HepG2 (cell line): ENCODE measurements around the gene ADARB1. TPM values are rescaled to one million over a fixed set of nuclear protein-coding genes. Genes with fewer than 3 reads are reported as not detected.

ENCODE experiments used
- ATAC-seq: fragments of 200-7000 bp; cut with Tn5 transposase; 3 replicates; pipeline ENCODE4 v1.9.1; 2020; ENCODE audit warnings: mild to moderate bottlenecking, moderate library complexity
- BruUV-seq: library from RNA; stranded (reverse); fragments of 400-500 nt; replicated peaks from 2 replicates; lab custom pipeline; 2021; lab: Mats Ljungman, UMichigan
- CTCF ChIA-PET: fragments of 300-600 bp; formaldehyde crosslinking; extraction: SDS; loops from one replicate; lab custom pipeline; 2021; ENCODE audit warnings: low total read pairs, inconsistent platforms, low intra/inter-chr PET ratio; lab: Yijun Ruan, JAX
- POLR2A ChIA-PET: fragments of 350-600 bp; sonication (Branson Sonifier 250); formaldehyde crosslinking; loops from one replicate; lab custom pipeline; 2020; ENCODE audit warnings: antibody characterized with exemption, inconsistent platforms; lab: Yijun Ruan, JAX
- DNase-seq: peaks from one replicate; pipeline ENCODE4 v3.0.0-alpha.2; 2015; ENCODE audit warnings: low spot score
- FAIRE-seq: peaks from 3 replicates; lab custom pipeline; 2011; peaks lifted over from hg19 to GRCh38; lab: Jason Lieb, UNC
- H2AFZ ChIP-seq: one replicate; pipeline ENCODE4 v1.6.1; 2011; ENCODE audit warnings: low read length, inconsistent platforms
- H3K27ac ChIP-seq: fragments of 300-600 bp; 3 replicates; pipeline ENCODE4 v1.8.0; 2011; ENCODE audit warnings: mixed run types, mild to moderate bottlenecking, mixed read lengths, low read length, inconsistent platforms; ENCODE audit not compliant: insufficient read depth; ENCODE audit errors: extremely low read length
- H3K27me3 ChIP-seq, 2 experiments: fragments of 200-600 bp in 1 of 2; 2 replicates in 1 of 2; 3 replicates in 1 of 2; pipeline versions ENCODE4 v1.6.0 to v1.8.0; 2011; ENCODE audit warnings: low read length in 2 of 2, mild to moderate bottlenecking in 2 of 2, moderate library complexity in 2 of 2, inconsistent platforms in 1 of 2; ENCODE audit not compliant: insufficient read depth in 2 of 2, control insufficient read depth in 1 of 2
- H3K36me3 ChIP-seq, 2 experiments: fragments of 200-600 bp in 1 of 2; replicated peaks in 1 of 2; 2 replicates in 1 of 2; 3 replicates in 1 of 2; pipeline versions ENCODE4 v1.5.1 to v1.8.0; 2011; ENCODE audit warnings: low read length in 2 of 2, inconsistent platforms in 1 of 2; ENCODE audit not compliant: insufficient read depth in 2 of 2, control insufficient read depth in 1 of 2
- H3K4me1 ChIP-seq: 2 replicates; pipeline ENCODE4 v1.5.1; 2012; ENCODE audit warnings: low read length, inconsistent platforms; ENCODE audit not compliant: insufficient read depth
- H3K4me2 ChIP-seq: 2 replicates; pipeline ENCODE4 v1.6.0; 2011; ENCODE audit warnings: low read depth, low read length, inconsistent platforms
- H3K4me3 ChIP-seq, 3 experiments: fragments of 200-600 bp in 1 of 3; sonication (generic), shearing (Covaris generic) in 1 of 3; replicated peaks in 1 of 3; 2 replicates each; pipeline ENCODE4 v1.5.1; 2011 to 2016; ENCODE audit warnings: low read length in 3 of 3, inconsistent platforms in 2 of 3, low read depth in 2 of 3, mild to moderate bottlenecking in 2 of 3, control low read depth in 1 of 3, mixed read lengths in 1 of 3; ENCODE audit not compliant: insufficient read depth in 1 of 3
- H3K79me2 ChIP-seq: one replicate; pipeline ENCODE4 v1.6.1; 2011; ENCODE audit warnings: low read length, inconsistent platforms; ENCODE audit not compliant: insufficient read depth
- H3K9ac ChIP-seq: 2 replicates; pipeline ENCODE4 v1.6.0; 2011; ENCODE audit warnings: mild to moderate bottlenecking, low read depth, low read length, inconsistent platforms; ENCODE audit not compliant: insufficient read depth
- H3K9me3 ChIP-seq: 2 replicates; pipeline ENCODE4 v1.5.1; 2012; ENCODE audit warnings: mild to moderate bottlenecking, low read length
- H4K20me1 ChIP-seq: 2 replicates; pipeline ENCODE4 v1.6.0; 2011; ENCODE audit warnings: inconsistent platforms, mild to moderate bottlenecking, low read length, moderate library complexity; ENCODE audit not compliant: insufficient read depth
- MLXIP ChIP-seq: sonication (generic); formaldehyde crosslinking; IDR thresholded peaks from 2 replicates; pipeline ENCODE4 v1.9.0; 2021; ENCODE audit warnings: missing genetic modification reagents, borderline replicate concordance
- PRPF4 ChIP-seq: fragments of 200-400 bp; formaldehyde crosslinking; IDR thresholded peaks from 2 replicates; pipeline ENCODE4 v1.6.1; 2016; ENCODE audit warnings: low read length, low read depth; ENCODE audit not compliant: poor library complexity, severe bottlenecking
- RBAK ChIP-seq: sonication (generic); formaldehyde crosslinking; IDR thresholded peaks from 2 replicates; pipeline ENCODE4 v1.5.1; 2020; ENCODE audit warnings: mild to moderate bottlenecking, missing genetic modification reagents
- REPIN1 ChIP-seq: sonication (generic); formaldehyde crosslinking; IDR thresholded peaks from 2 replicates; pipeline ENCODE4 v1.8.0; 2022; ENCODE audit warnings: missing genetic modification reagents, low read depth, mild to moderate bottlenecking, borderline replicate concordance
- TCF12 ChIP-seq, 2 experiments: fragments of 450-650 bp in 1 of 2; sonication (generic) in 1 of 2; formaldehyde crosslinking in 1 of 2; IDR thresholded peaks; 2 replicates each; pipeline versions ENCODE4 v1.6.1 to v1.8.0; 2017 to 2022; ENCODE audit warnings: antibody characterized with exemption in 1 of 2, mild to moderate bottlenecking in 1 of 2, missing genetic modification reagents in 1 of 2, moderate library complexity in 1 of 2
- ZBTB7A ChIP-seq: sonication (generic); formaldehyde crosslinking; IDR thresholded peaks from 2 replicates; pipeline ENCODE4 v1.8.0; 2022; ENCODE audit warnings: mild to moderate bottlenecking, missing genetic modification reagents
- ZFP41 ChIP-seq: sonication (generic); formaldehyde crosslinking; IDR thresholded peaks from 2 replicates; pipeline ENCODE4 v1.4.0; 2020; ENCODE audit warnings: mild to moderate bottlenecking, missing genetic modification reagents, borderline replicate concordance
- ZNF296 ChIP-seq: sonication (generic); formaldehyde crosslinking; conservative IDR thresholded peaks from 2 replicates; pipeline ENCODE4 v1.5.0; 2020; ENCODE audit warnings: mild to moderate bottlenecking, missing genetic modification reagents
- ZNF441 ChIP-seq: sonication (generic); formaldehyde crosslinking; IDR thresholded peaks from 2 replicates; pipeline ENCODE4 v1.7.0; 2021; ENCODE audit warnings: missing genetic modification reagents, borderline replicate concordance
- ZNF552 ChIP-seq: sonication (generic); formaldehyde crosslinking; IDR thresholded peaks from 2 replicates; pipeline ENCODE4 v1.9.0; 2022; ENCODE audit warnings: missing genetic modification reagents, mild to moderate bottlenecking, borderline replicate concordance
- ZNF720 ChIP-seq: sonication (generic); formaldehyde crosslinking; IDR thresholded peaks from 2 replicates; pipeline ENCODE4 v1.4.0; 2020; ENCODE audit warnings: missing genetic modification reagents
- ZNF761 ChIP-seq: sonication (generic); formaldehyde crosslinking; conservative IDR thresholded peaks from 2 replicates; pipeline ENCODE4 v1.4.0; 2020; ENCODE audit warnings: mild to moderate bottlenecking, missing genetic modification reagents
- ZNF780A ChIP-seq: sonication (generic); formaldehyde crosslinking; IDR thresholded peaks from 2 replicates; pipeline ENCODE4 v1.8.0; 2022; ENCODE audit warnings: mild to moderate bottlenecking, missing genetic modification reagents, moderate library complexity
- ZSCAN31 ChIP-seq: sonication (generic); formaldehyde crosslinking; IDR thresholded peaks from 2 replicates; pipeline ENCODE4 v1.5.0; 2020; ENCODE audit warnings: low read depth, mild to moderate bottlenecking, missing genetic modification reagents
- ZXDC ChIP-seq: sonication (generic); formaldehyde crosslinking; IDR thresholded peaks from 2 replicates; pipeline ENCODE4 v1.5.0; 2020; ENCODE audit warnings: mild to moderate bottlenecking, missing genetic modification reagents
- WGBS: methylation state at CpG from one replicate; pipeline ENCODE4 v1.1.6; 2017; ENCODE audit warnings: low lambda C conversion rate; 5-methylcytosine and 5-hydroxymethylcytosine counted together
- in situ Hi-C: cut with HindIII; loops from 2 replicates; pipeline ENCODE4 v1.10.0; 2017; ENCODE audit warnings: low pct_unique_long_range_greater_than_20kb; ENCODE audit not compliant: extremely low pct_ligation_motif_present
- intact Hi-C: fragments of 100-400 bp; cut with micrococcal nuclease; formaldehyde crosslinking; loops from one replicate; pipeline ENCODE4 v1.10.0; 2022; ENCODE audit not compliant: unreplicated experiment
- polyA plus RNA-seq, 8 experiments: library from polyadenylated mRNA; depleted of rRNA in 3 of 8; stranded (reverse) in 7 of 8; unstranded in 1 of 8; fragments of >200 nt; fragmentation: Illumina TruSeq in 4 of 8; extraction: Trizol in 4 of 8; gene quantifications; 2 replicates each; pipeline versions ENCODE4 v1.2.1 to v1.2.3, GENCODE V29; 2011 to 2016; ENCODE audit warnings: low read depth in 4 of 8, missing spikeins in 1 of 8, mixed read lengths in 1 of 8; ENCODE audit not compliant: insufficient read depth in 1 of 8
- total RNA-seq, 5 experiments: library from RNA; depleted of rRNA; stranded (reverse); fragments of >200 nt; fragmentation: Illumina TruSeq; extraction: Trizol; gene quantifications; 2 replicates each; pipeline ENCODE4 v1.2.3, GENCODE V29; 2016; ENCODE audit warnings: low read depth in 1 of 5

The ADARB1 gene
- total and polyA plus RNA-seq, 2 of the 13 experiments (the other 11 are each of a cell fraction or from before 2014, with no cell fraction given), result 6.6 to 10.0 TPM

- TF ChIP-seq MLXIP (CRISPR knock-in tag), result no peak
- TF ChIP-seq ZNF780A, result no peak
- no peak for TF ChIP-seq ZNF441
- TF ChIP-seq REPIN1 (CRISPR knock-in tag), result 0 out of 2 replicates have a peak, but pooled peaks have one; percentile 39
- TF ChIP-seq ZNF552 (CRISPR knock-in tag), result no peak
Measured at GRCh38 chr21:45123440-45123839, 49.1 kb downstream of the ADARB1 start (continued).

GRCh38 chr21:45124596-45124995 lies 50.2 kb downstream of the ADARB1 start:
- ATAC-seq (no peak), FAIRE-seq (no peak), DNase-seq (no peak)
- no peak overlapping the region for H3K4me3 ChIP-seq
- H3K4me2 ChIP-seq, result no peak overlapping the region
- no peaks in the 10 kb centered on the region; a peak in 2 of 5 replicates for H3K36me3 ChIP-seq
- POLR2A ChIA-PET, result no interaction called here
- no peaks in the 10 kb centered on the region for H3K27me3 ChIP-seq
- H3K9me3 ChIP-seq, result no peaks in the 10 kb centered on the region
- TF ChIP-seq ZXDC (CRISPR knock-in tag), result no peak
- TF ChIP-seq PRPF4, result no peak
- TF ChIP-seq ZFP41 (CRISPR knock-in tag), result no peak
- TF ChIP-seq ZSCAN31, result no peak
- TF ChIP-seq RBAK (CRISPR knock-in tag), result no peak
- TF ChIP-seq ZNF761, result no peak
- TF ChIP-seq ZNF296, result no peak
- no peak for TF ChIP-seq ZBTB7A (CRISPR knock-in tag)
- TF ChIP-seq ZNF720 (CRISPR knock-in tag), result no peak
- TF ChIP-seq TCF12 (IDR thresholded peaks at IDR 0.05), result no peak
- TF ChIP-seq TCF12 (CRISPR knock-in tag; IDR thresholded peaks at IDR 0.05), result no peak
- no peaks in the 10 kb centered on the region for H4K20me1 ChIP-seq
- no peak overlapping the region for H2AFZ ChIP-seq
- H3K27ac ChIP-seq, result no peak overlapping the region
- H3K4me1 ChIP-seq, result peaks cover 17% of the 10 kb centered on the region
- BruUV-seq, result no TSS peak
- in situ Hi-C loops (no loop called here), intact Hi-C loops (no loop called here)
- CTCF ChIA-PET, result no interaction called here
- 94% methylated on average over 6 of the region's 6 CpGs for WGBS
- no peak overlapping the region for H3K9ac ChIP-seq
- no peaks in the 10 kb centered on the region for H3K79me2 ChIP-seq
